Superior temporal gyrus (tissue), 1 donor: ENCODE measurements around the gene SOCS4.

Experiments
- DNase-seq: peaks from one replicate; pipeline ENCODE4 v3.0.0-alpha.2; 2016; ENCODE audit errors: extremely low spot score

The SOCS4 gene

GRCh38 chr14:55088356-55088755 lies 61.3 kb downstream of the SOCS4 start:
- DNase-seq: no peak

DNA sequence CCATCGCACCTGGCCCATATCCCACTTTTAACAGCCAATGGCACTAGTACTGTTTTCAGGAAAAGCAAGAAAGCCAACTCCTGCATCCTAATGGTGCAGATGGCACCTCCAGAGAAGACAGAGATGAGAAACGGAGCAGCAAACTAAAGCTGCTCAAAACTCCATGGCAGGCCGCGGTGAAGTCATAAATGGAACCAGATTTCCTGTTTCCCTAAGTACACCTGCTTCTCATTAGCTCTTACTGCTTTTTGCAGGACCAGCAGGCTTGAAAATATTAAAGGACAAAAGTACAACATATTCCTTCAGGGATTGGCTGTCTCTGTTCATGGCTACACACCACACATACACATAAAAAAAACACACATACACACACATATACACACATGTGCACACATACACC lies 65.3 kb downstream of the SOCS4 start:
- DNase-seq: no peak

DNA sequence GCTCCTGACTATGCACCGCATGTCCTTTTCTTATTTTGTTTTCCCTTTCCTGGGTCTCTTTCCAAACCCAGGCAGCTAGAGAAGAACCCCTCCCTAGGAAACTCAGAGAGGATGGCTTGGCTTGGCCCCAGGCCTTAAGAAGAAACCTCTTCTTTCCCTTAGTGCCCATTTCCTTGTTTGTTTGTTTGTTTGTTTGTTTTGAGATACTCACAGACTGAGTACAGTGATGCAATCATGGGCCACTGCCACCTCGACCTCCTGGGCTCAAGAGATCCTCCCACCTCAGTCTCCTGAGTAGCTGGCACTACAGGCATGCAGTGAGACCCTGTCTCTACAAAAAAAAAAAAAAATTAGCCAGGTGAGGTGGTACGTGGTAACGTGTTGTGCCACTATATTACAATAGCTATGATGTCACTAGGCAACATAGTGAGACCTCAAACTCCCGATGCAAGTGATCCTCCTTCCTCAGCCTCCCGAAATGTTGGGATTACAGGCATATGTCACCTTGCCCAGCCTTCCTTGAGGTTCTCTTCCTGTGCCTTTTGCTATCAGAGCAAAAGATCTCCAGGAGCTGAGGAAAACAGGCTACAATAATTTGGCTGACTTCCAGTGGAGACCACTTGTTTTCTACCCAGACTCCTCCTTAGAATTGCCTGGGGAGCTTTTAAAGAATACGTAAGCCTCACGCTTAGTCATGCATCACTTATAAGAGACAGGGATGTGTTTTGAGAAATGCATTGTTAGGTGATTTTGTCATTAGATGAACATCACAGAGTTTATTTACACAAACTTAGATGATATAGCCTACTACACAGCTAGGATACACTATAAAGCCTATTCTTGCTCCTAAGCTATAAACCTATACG lies 67.5 kb downstream of the SOCS4 start:
- DNase-seq: no peak

DNA sequence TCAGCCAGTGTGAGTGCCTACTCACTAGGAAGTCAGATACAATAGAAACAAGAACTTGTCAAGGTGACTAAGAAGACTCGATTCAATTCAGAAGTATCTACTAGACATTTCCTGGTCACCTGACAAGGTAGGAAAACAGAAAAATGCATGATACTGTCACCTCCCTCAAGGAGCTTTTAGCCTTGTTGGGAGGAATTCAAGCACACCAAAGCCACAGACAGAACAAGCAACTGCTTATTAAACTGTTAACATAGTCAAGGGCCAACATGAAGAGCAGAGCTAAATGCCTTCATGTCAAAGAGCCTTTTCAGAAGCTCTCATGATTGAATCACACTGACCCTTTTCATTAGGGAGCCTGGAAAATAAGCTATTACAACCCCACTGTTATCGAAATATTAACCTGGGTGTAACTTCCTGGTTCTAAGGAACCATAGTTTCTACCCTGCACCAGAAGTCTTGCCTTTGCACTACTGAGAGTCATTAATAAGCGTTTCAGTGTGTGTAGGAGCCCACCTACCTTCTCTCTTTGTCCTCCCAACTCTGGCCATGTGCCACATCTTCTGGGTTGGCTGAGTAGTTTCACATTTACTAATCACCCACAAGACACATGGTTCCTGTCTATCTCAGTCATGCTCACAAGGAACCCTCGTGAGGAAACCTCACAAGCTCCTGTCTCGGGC lies 71.0 kb downstream of the SOCS4 start:
- DNase-seq: no peak

DNA sequence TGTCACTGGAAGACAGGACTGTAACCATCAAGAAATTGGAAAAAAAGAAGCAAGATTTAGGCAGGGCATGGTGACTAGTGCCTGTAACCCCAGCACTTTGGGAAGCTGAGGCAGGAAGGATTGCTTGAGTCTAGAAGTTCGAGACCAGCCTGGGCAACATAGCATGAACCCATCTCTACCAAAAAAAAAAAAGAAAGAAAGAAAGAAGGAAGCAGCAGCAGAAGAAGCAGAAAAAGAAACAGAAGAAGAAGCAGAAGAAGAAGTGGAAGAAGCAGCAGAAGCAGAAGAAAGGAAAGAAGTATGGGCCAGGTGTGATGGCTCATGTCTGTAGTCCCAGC lies 71.5 kb downstream of the SOCS4 start:
- no peak for DNase-seq
